H1 (cell line): ENCODE results near the gene PDE5A. TPM values are rescaled to one million over a fixed set of nuclear protein-coding genes. Genes with fewer than 3 reads are reported as not detected.

Experiments used
- CTCF ChIA-PET: fragments of 300-600 bp; sonication (Branson Sonifier 250); formaldehyde crosslinking; loops from one replicate; lab custom pipeline; 2021; ENCODE audit not compliant: partially characterized antibody; lab: Charles Lee
- POLR2A ChIA-PET: fragments of 300-600 bp; sonication (Branson Sonifier 250); formaldehyde crosslinking; loops from one replicate; lab custom pipeline; 2021; ENCODE audit warnings: inconsistent platforms; ENCODE audit not compliant: partially characterized antibody; lab: Charles Lee
- DNase-seq, 2 experiments: peaks; one replicate each; pipeline versions ENCODE4 v3.0.0 to v3.0.0-alpha.2; 2010 to 2022; ENCODE audit warnings: low spot score in 2 of 2, low read depth in 1 of 2, mixed read lengths in 1 of 2
- FAIRE-seq: peaks from 2 replicates; lab custom pipeline; 2011; peaks lifted over from hg19 to GRCh38; lab: Jason Lieb, UNC
- H2AFZ ChIP-seq: 2 replicates; pipeline ENCODE4 v1.8.1; 2012; ENCODE audit warnings: low read length, inconsistent platforms
- H2AK5ac ChIP-seq: 2 replicates; pipeline ENCODE4 v1.6.1; 2013; ENCODE audit warnings: low read depth, low read length
- H2BK120ac ChIP-seq: replicated peaks from 2 replicates; pipeline ENCODE3; 2013; ENCODE audit warnings: low read depth, low read length, inconsistent platforms
- H2BK12ac ChIP-seq: 2 replicates; pipeline ENCODE4 v1.6.1; 2013; ENCODE audit warnings: low read depth, low read length
- H2BK15ac ChIP-seq: 2 replicates; pipeline ENCODE4 v1.6.1; 2013; ENCODE audit warnings: low read length
- H2BK20ac ChIP-seq: 2 replicates; pipeline ENCODE4 v1.6.1; 2013; ENCODE audit warnings: low read length
- H2BK5ac ChIP-seq: 2 replicates; pipeline ENCODE4 v1.6.1; 2013; ENCODE audit warnings: low read depth, low read length
- H3K14ac ChIP-seq: 2 replicates; pipeline ENCODE4 v1.6.1; 2013; ENCODE audit warnings: inconsistent platforms; ENCODE audit not compliant: insufficient read length
- H3K18ac ChIP-seq: 2 replicates; pipeline ENCODE4 v1.6.1; 2013; ENCODE audit warnings: low read length; ENCODE audit errors: extremely low read depth
- H3K23ac ChIP-seq: 2 replicates; pipeline ENCODE4 v1.6.1; 2013; ENCODE audit warnings: inconsistent platforms; ENCODE audit not compliant: insufficient read length
- H3K23me2 ChIP-seq: 2 replicates; pipeline ENCODE4 v1.6.1; 2013; ENCODE audit warnings: low read depth, low read length
- H3K27ac ChIP-seq: 2 replicates; pipeline ENCODE4 v1.6.1; 2011; ENCODE audit warnings: low read depth, low read length, inconsistent platforms
- H3K27me3 ChIP-seq, 4 experiments: replicated peaks in 1 of 4; 1 replicate in 1 of 4; 2 replicates in 3 of 4; pipeline versions ENCODE4 v1.6.1 to v1.8.1; 2011 to 2013; ENCODE audit warnings: low read length in 3 of 4, mild to moderate bottlenecking in 3 of 4, inconsistent platforms in 2 of 4, mixed read lengths in 2 of 4, moderate library complexity in 1 of 4; ENCODE audit not compliant: control insufficient read depth in 3 of 4, insufficient read depth in 3 of 4; ENCODE audit errors: extremely low read depth in 1 of 4
- H3K36me3 ChIP-seq, 4 experiments: 2 replicates each; pipeline versions ENCODE4 v1.6.1 to v1.8.1; 2011 to 2013; ENCODE audit warnings: mild to moderate bottlenecking in 4 of 4, low read length in 3 of 4, moderate library complexity in 2 of 4, control low read depth in 1 of 4, inconsistent platforms in 1 of 4; ENCODE audit not compliant: insufficient read depth in 4 of 4, control insufficient read depth in 2 of 4
- H3K4ac ChIP-seq: replicated peaks from 2 replicates; pipeline ENCODE3; 2013; ENCODE audit warnings: low read length, low read depth, mixed read lengths, inconsistent platforms; ENCODE audit not compliant: insufficient read length
- H3K4me1 ChIP-seq, 4 experiments: replicated peaks in 1 of 4; 1 replicate in 1 of 4; 2 replicates in 3 of 4; pipeline versions ENCODE4 v1.6.1 to v1.8.1; 2011 to 2013; ENCODE audit warnings: low read length in 3 of 4, inconsistent platforms in 2 of 4, mixed read lengths in 1 of 4; ENCODE audit not compliant: insufficient read depth in 4 of 4, control insufficient read depth in 3 of 4
- H3K4me2 ChIP-seq, 2 experiments: 2 replicates each; pipeline versions ENCODE4 v1.6.1 to v1.8.1; 2011 to 2013; ENCODE audit warnings: low read depth in 2 of 2, low read length in 2 of 2, control low read depth in 1 of 2, inconsistent platforms in 1 of 2, mild to moderate bottlenecking in 1 of 2; ENCODE audit not compliant: insufficient read depth in 1 of 2
- H3K4me3 ChIP-seq, 4 experiments: fragments of 200-600, 300-600 bp in 1 of 4; sonication (generic), shearing (Covaris generic), sonication (Bioruptor Twin) in 1 of 4; 2 replicates each; pipeline versions ENCODE4 v1.5.1 to v1.8.1; 2011 to 2016; ENCODE audit warnings: low read length in 4 of 4, low read depth in 3 of 4, control low read depth in 2 of 4, inconsistent platforms in 2 of 4, mild to moderate bottlenecking in 2 of 4, mixed read lengths in 1 of 4, moderate library complexity in 1 of 4; ENCODE audit not compliant: insufficient read depth in 2 of 4; ENCODE audit errors: extremely low read depth in 1 of 4
- H3K56ac ChIP-seq: replicated peaks from 2 replicates; pipeline ENCODE3; 2013; ENCODE audit warnings: low read depth, mild to moderate bottlenecking, mixed read lengths, low read length, inconsistent platforms; ENCODE audit not compliant: insufficient read length
- H3K79me1 ChIP-seq: 2 replicates; pipeline ENCODE4 v1.6.1; 2013; ENCODE audit warnings: low read depth, low read length, control low read depth
- H3K79me2 ChIP-seq, 2 experiments: 2 replicates each; pipeline versions ENCODE4 v1.6.1 to v1.8.1; 2012 to 2013; ENCODE audit warnings: low read length in 2 of 2, mild to moderate bottlenecking in 2 of 2, inconsistent platforms in 1 of 2; ENCODE audit not compliant: insufficient read depth in 2 of 2, control insufficient read depth in 1 of 2
- H3K9ac ChIP-seq, 4 experiments: replicated peaks in 1 of 4; 1 replicate in 1 of 4; 2 replicates in 3 of 4; pipeline versions ENCODE4 v1.6.1 to v1.8.1; 2011 to 2013; ENCODE audit warnings: low read depth in 3 of 4, low read length in 3 of 4, control low read depth in 2 of 4, mild to moderate bottlenecking in 2 of 4, moderate library complexity in 2 of 4, inconsistent platforms in 1 of 4; ENCODE audit errors: extremely low read depth in 1 of 4
- H3K9me3 ChIP-seq, 2 experiments: 2 replicates each; pipeline versions ENCODE4 v1.6.1 to v1.8.1; 2012 to 2013; ENCODE audit warnings: mild to moderate bottlenecking in 2 of 2, moderate library complexity in 2 of 2, control low read depth in 1 of 2, inconsistent platforms in 1 of 2, low read depth in 1 of 2, low read length in 1 of 2, mixed read lengths in 1 of 2; ENCODE audit not compliant: insufficient read depth in 2 of 2
- H4K20me1 ChIP-seq, 2 experiments: replicated peaks in 1 of 2; 2 replicates each; pipeline versions ENCODE3 to v1.8.1; 2011 to 2013; ENCODE audit warnings: inconsistent platforms in 2 of 2, low read length in 2 of 2, mild to moderate bottlenecking in 1 of 2; ENCODE audit not compliant: insufficient read depth in 2 of 2, control insufficient read depth in 1 of 2
- H4K5ac ChIP-seq: 2 replicates; pipeline ENCODE4 v1.6.1; 2013; ENCODE audit warnings: low read length, low read depth, mixed read lengths, inconsistent platforms; ENCODE audit not compliant: insufficient read length
- H4K8ac ChIP-seq: 2 replicates; pipeline ENCODE4 v1.8.0; 2013; ENCODE audit warnings: mild to moderate bottlenecking, moderate library complexity, low read length, inconsistent platforms; ENCODE audit not compliant: insufficient read depth; ENCODE audit errors: extremely low read depth
- H4K91ac ChIP-seq: replicated peaks from 2 replicates; pipeline ENCODE3; 2013; ENCODE audit warnings: low read length, mixed read lengths, inconsistent platforms; ENCODE audit not compliant: insufficient read length
- CTBP2 ChIP-seq: IDR thresholded peaks from 2 replicates; pipeline ENCODE4 v1.7.0; 2011; ENCODE audit warnings: borderline replicate concordance, mild to moderate bottlenecking, moderate library complexity, mixed read lengths, low read length; ENCODE audit not compliant: insufficient read depth, insufficient read length
- KDM4A ChIP-seq: IDR thresholded peaks from one replicate; pipeline ENCODE4 v1.7.1; 2012; ENCODE audit warnings: low read depth, mild to moderate bottlenecking, moderate library complexity, low read length, inconsistent platforms; ENCODE audit not compliant: severe bottlenecking
- SAP30 ChIP-seq: fragments of 300-600 bp; sonication (generic); IDR thresholded peaks from 2 replicates; pipeline ENCODE4 v1.7.1; 2012; ENCODE audit warnings: low read length, moderate library complexity, mild to moderate bottlenecking, inconsistent platforms; ENCODE audit not compliant: insufficient read depth, insufficient replicate concordance
- SP4 ChIP-seq: IDR thresholded peaks from 2 replicates; pipeline ENCODE4 v1.6.1; 2012; ENCODE audit warnings: low read length, inconsistent platforms
- TAF7 ChIP-seq: optimal IDR thresholded peaks from 2 replicates; pipeline ENCODE3; 2011; ENCODE audit warnings: low read depth, mild to moderate bottlenecking, inconsistent platforms, low read length, moderate library complexity, borderline replicate concordance
- TBP ChIP-seq: IDR thresholded peaks from 2 replicates; pipeline ENCODE4 v1.6.1; 2011; ENCODE audit warnings: low read depth, low read length, improper control_type of control experiment
- polyA plus RNA-seq, 7 experiments: library from polyadenylated mRNA; depleted of rRNA in 3 of 7; stranded (reverse) in 5 of 7; unstranded in 2 of 7; fragments of >200 nt in 5 of 7; fragments of 200-250 nt in 2 of 7; gene quantifications; 1 replicate in 5 of 7; 2 replicates in 1 of 7; 4 replicates in 1 of 7; pipeline versions ENCODE4 v1.2.1 to v1.2.3, GENCODE V29; 2011 to 2013; ENCODE audit warnings: missing spikeins in 2 of 7, mixed read lengths in 2 of 7
- total RNA-seq: library from RNA; stranded (reverse); fragmentation: NEBNext Ultra II Directional; extraction: Animal tissue kit (Norgen Biotek cat#: 25700); gene quantifications from 2 replicates; pipeline ENCODE4 v1.2.1, GENCODE V29; 2021
- TF ChIP-seq, protein P1 (sequence below), 3 experiments: IDR thresholded peaks; 1 replicate in 2 of 3; 2 replicates in 1 of 3; pipeline versions ENCODE4 v1.5.1 to v1.6.1; 2011; ENCODE audit warnings: low read length in 3 of 3, mild to moderate bottlenecking in 3 of 3, inconsistent platforms in 2 of 3, low read depth in 1 of 3, moderate library complexity in 1 of 3; ENCODE audit not compliant: insufficient read depth in 1 of 3; ENCODE audit errors: control extremely low read depth in 1 of 3
- TF ChIP-seq, protein P2 (sequence below): IDR thresholded peaks from 2 replicates; pipeline ENCODE4 v1.6.1; 2011; ENCODE audit warnings: low read depth, mild to moderate bottlenecking, low read length; ENCODE audit not compliant: insufficient read depth

Gene PDE5A
- total and polyA plus RNA-seq, 2 of the 8 experiments (the other 6 are each of a cell fraction or from before 2014, with no cell fraction given), result 5.6 to 32.4 TPM

DNA sequence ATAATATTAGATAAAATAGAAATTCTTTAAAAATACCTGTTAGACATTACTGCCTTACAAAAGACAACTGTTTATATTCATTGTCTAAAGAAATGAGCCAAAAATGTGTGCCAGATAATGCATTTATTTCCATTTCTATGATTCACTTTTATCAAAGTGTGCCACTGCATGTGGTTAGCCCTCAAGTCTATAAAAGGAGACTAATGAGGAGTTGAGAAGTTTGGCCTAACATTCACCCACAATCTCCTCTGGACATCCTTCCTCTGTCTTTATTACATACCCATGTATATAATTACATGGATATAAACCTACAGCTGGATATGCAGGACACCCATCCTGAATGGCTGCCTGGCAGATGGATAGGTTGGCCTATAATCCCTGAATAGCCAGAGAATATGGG, 42.6 kb upstream of the PDE5A start:
- Histone ChIP-seq H2BK15ac (no peak overlapping the region), H3K27ac (no peak overlapping the region), H3K79me1 (no peaks in the 10 kb centered on the region), H2BK120ac (no peak overlapping the region), H2BK12ac (no peak overlapping the region), H2AFZ (no peak overlapping the region), H3K9ac (no peak overlapping the region), H3K36me3 (no peaks in the 10 kb centered on the region), H3K27me3 (no peaks in the 10 kb centered on the region), H3K9me3 (no peaks in the 10 kb centered on the region), H4K5ac (no peak overlapping the region), H3K4ac (no peak overlapping the region), H3K79me2 (no peaks in the 10 kb centered on the region), H3K23me2 (no peaks in the 10 kb centered on the region; the same call in 1 of the 2 replicates), H3K14ac (no peak overlapping the region), H4K8ac (no peak overlapping the region), H3K4me2 (no peak overlapping the region), H2BK5ac (no peak overlapping the region), H3K4me3 (no peak overlapping the region), H3K23ac (no peak overlapping the region), H4K20me1 (no peaks in the 10 kb centered on the region), H2BK20ac (no peak overlapping the region), H2AK5ac (no peak overlapping the region), H3K4me1 (peaks cover 0 to 3% (median 1%) of the 10 kb centered on the region in 4 experiments; a peak in 2 of 7 replicates), H3K56ac (no peak overlapping the region), H3K18ac (no peak overlapping the region), H4K91ac (no peak overlapping the region)
- POLR2A ChIA-PET, result no interaction called here
- CTCF ChIA-PET, result interaction anchor here (0.6 to 1.2 kb wide), 2 partner anchors 11 to 57 kb away, joined by 3 to 4 read pairs; no protein-coding TSS in a partner anchor
- TF ChIP-seq CTBP2, result no peak
- TF ChIP-seq TAF7, result no peak
- no peak for TF ChIP-seq SP4
- TF ChIP-seq TBP, result no peak
- TF ChIP-seq, protein P1, sequence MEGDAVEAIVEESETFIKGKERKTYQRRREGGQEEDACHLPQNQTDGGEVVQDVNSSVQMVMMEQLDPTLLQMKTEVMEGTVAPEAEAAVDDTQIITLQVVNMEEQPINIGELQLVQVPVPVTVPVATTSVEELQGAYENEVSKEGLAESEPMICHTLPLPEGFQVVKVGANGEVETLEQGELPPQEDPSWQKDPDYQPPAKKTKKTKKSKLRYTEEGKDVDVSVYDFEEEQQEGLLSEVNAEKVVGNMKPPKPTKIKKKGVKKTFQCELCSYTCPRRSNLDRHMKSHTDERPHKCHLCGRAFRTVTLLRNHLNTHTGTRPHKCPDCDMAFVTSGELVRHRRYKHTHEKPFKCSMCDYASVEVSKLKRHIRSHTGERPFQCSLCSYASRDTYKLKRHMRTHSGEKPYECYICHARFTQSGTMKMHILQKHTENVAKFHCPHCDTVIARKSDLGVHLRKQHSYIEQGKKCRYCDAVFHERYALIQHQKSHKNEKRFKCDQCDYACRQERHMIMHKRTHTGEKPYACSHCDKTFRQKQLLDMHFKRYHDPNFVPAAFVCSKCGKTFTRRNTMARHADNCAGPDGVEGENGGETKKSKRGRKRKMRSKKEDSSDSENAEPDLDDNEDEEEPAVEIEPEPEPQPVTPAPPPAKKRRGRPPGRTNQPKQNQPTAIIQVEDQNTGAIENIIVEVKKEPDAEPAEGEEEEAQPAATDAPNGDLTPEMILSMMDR (IDR thresholded peaks at IDR 0.05; ENCODE audit: control extremely low read depth in 1 of 3, insufficient read depth in 1 of 3, low read depth in 1 of 3, low read length in 3 of 3), result no peak
- TF ChIP-seq KDM4A, result no peak
- no peak for TF ChIP-seq SAP30
- TF ChIP-seq, protein P2, sequence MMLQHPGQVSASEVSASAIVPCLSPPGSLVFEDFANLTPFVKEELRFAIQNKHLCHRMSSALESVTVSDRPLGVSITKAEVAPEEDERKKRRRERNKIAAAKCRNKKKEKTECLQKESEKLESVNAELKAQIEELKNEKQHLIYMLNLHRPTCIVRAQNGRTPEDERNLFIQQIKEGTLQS, result no peak
- FAIRE-seq (no peak), DNase-seq (no peak)
